ENCODE data around the gene RCAN3.

DNA sequence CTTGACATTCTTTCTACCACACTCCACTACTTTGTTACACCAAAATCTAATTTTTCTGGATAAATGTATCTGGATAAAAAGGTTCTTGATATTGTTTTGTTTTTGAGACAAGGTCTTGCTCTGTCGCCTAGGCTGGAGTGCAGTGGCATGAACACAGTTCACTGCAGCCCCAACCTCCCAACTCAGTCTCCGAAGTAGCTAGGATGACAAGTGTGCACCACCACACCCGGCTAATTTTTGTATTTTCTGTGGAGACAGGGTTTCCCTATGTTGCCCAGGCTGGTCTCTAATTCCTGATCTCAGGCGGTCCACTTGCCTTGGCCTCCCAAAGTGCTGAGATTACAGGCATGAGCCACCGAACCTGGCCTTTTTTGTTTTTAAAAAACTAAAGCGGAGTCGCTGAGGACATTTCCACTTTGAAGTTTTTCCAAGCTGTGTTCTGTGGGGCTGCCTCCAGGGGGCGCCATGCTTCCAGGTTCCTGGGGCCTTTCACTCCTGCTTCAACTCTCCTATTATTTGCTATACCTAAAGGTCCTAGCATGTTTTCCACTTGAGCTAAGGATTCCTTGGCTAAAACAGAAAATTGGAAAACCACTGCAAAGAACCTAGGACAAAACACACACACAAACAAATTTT is 39.2 kb downstream of the RCAN3 start:
- TF ChIP-seq, protein P1, sequence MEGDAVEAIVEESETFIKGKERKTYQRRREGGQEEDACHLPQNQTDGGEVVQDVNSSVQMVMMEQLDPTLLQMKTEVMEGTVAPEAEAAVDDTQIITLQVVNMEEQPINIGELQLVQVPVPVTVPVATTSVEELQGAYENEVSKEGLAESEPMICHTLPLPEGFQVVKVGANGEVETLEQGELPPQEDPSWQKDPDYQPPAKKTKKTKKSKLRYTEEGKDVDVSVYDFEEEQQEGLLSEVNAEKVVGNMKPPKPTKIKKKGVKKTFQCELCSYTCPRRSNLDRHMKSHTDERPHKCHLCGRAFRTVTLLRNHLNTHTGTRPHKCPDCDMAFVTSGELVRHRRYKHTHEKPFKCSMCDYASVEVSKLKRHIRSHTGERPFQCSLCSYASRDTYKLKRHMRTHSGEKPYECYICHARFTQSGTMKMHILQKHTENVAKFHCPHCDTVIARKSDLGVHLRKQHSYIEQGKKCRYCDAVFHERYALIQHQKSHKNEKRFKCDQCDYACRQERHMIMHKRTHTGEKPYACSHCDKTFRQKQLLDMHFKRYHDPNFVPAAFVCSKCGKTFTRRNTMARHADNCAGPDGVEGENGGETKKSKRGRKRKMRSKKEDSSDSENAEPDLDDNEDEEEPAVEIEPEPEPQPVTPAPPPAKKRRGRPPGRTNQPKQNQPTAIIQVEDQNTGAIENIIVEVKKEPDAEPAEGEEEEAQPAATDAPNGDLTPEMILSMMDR (conservative IDR thresholded peaks at IDR 0.05) = peak; percentile 61
- TF ChIP-seq EZH2 (IDR thresholded peaks at IDR 0.05; ENCODE audit: low read depth) = no peak
